ENCODE measurements around the gene POLR2A. TPM values are rescaled to one million over a fixed set of nuclear protein-coding genes. Genes with fewer than 3 reads are reported as not detected.

The POLR2A gene
- total RNA-seq, 2 experiments from 2014 or later, result 84.2 to 264 TPM

- CTCF ChIA-PET (ENCODE audit: unreplicated experiment), result interaction anchor here (0.8 kb wide), 1 partner anchor 57 kb away, joined by 4 read pairs; no protein-coding TSS in a partner anchor
- no peak overlapping the region for H3K27ac ChIP-seq (ENCODE audit: low read depth, low read length, poor library complexity, severe bottlenecking)
- H3K4me3 ChIP-seq (ENCODE audit: low read depth, low read length, poor library complexity, severe bottlenecking), result no peak overlapping the region
- intact Hi-C loops (cut with micrococcal nuclease; ENCODE audit: unreplicated experiment), result no loop called here
- no peaks in the 10 kb centered on the region for H3K9me3 ChIP-seq (ENCODE audit: low read length)
- no peaks in the 10 kb centered on the region for H3K9me2 ChIP-seq (ENCODE audit: insufficient read depth, low read length)
- DNase-seq (ENCODE audit: low spot score), result no peak
- H3K4me1 ChIP-seq (ENCODE audit: insufficient read depth, low read length, poor library complexity, severe bottlenecking), result no peaks in the 10 kb centered on the region
- no peaks in the 10 kb centered on the region; the same call in 1 of the 2 replicates for H4K20me1 ChIP-seq (ENCODE audit: insufficient read depth, low read length)
- no TSS peak for BruUV-seq (replicated peaks)
- H3K4me2 ChIP-seq (ENCODE audit: low read length), result no peak overlapping the region
- TF ChIP-seq EZH2phosphoT487 (IDR thresholded peaks at IDR 0.05; ENCODE audit: borderline replicate concordance, low read depth, low read length) (no peak), CTCF (conservative IDR thresholded peaks at IDR 0.05; ENCODE audit: low read length) (no peak)
- H3K79me2 ChIP-seq (ENCODE audit: insufficient read depth, low read depth, low read length), result peaks cover 39% of the 10 kb centered on the region
- POLR2A ChIA-PET, result no interaction called here
- peaks cover 94% of the 10 kb centered on the region for H3K36me3 ChIP-seq (ENCODE audit: insufficient read depth, low read length)
- H2AFZ ChIP-seq (ENCODE audit: low read length), result no peak overlapping the region
Observed at GRCh38 chr17:7497228-7497627, 13.1 kb downstream of the POLR2A start.

GRCh38 chr17:7497636-7498035 lies 13.5 kb downstream of the POLR2A start:
- TF ChIP-seq CTCF (conservative IDR thresholded peaks at IDR 0.05; ENCODE audit: low read length) (no peak), EZH2phosphoT487 (IDR thresholded peaks at IDR 0.05; ENCODE audit: borderline replicate concordance, low read depth, low read length) (no peak)
- Histone ChIP-seq H3K36me3 (ENCODE audit: insufficient read depth, low read length) (peaks cover 95% of the 10 kb centered on the region), H3K9me3 (ENCODE audit: low read length) (no peaks in the 10 kb centered on the region), H4K20me1 (ENCODE audit: insufficient read depth, low read length) (no peaks in the 10 kb centered on the region; the same call in 1 of the 2 replicates), H3K9me2 (ENCODE audit: insufficient read depth, low read length) (no peaks in the 10 kb centered on the region), H3K4me1 (ENCODE audit: insufficient read depth, low read length, poor library complexity, severe bottlenecking) (no peaks in the 10 kb centered on the region), H3K4me2 (ENCODE audit: low read length) (no peak overlapping the region), H3K79me2 (ENCODE audit: insufficient read depth, low read depth, low read length) (peaks cover 35% of the 10 kb centered on the region), H3K4me3 (ENCODE audit: low read depth, low read length, poor library complexity, severe bottlenecking) (no peak overlapping the region), H3K27ac (ENCODE audit: low read depth, low read length, poor library complexity, severe bottlenecking) (no peak overlapping the region), H2AFZ (ENCODE audit: low read length) (no peak overlapping the region)
- ChIA-PET POLR2A (no interaction called here), CTCF (ENCODE audit: unreplicated experiment) (interaction anchor here (0.8 kb wide), 1 partner anchor 56 kb away, joined by 4 read pairs; no protein-coding TSS in a partner anchor)
- no peak for DNase-seq (ENCODE audit: low spot score)
- BruUV-seq (replicated peaks), result no TSS peak
- intact Hi-C loops (cut with micrococcal nuclease; ENCODE audit: unreplicated experiment), result no loop called here

GRCh38 chr17:7499161-7499560 lies 15.0 kb downstream of the POLR2A start:
- Histone ChIP-seq H3K4me2 (ENCODE audit: low read length) (no peak overlapping the region), H3K27ac (ENCODE audit: low read depth, low read length, poor library complexity, severe bottlenecking) (no peak overlapping the region), H3K4me3 (ENCODE audit: low read depth, low read length, poor library complexity, severe bottlenecking) (no peak overlapping the region), H4K20me1 (ENCODE audit: insufficient read depth, low read length) (no peaks in the 10 kb centered on the region), H3K9me2 (ENCODE audit: insufficient read depth, low read length) (no peaks in the 10 kb centered on the region), H3K4me1 (ENCODE audit: insufficient read depth, low read length, poor library complexity, severe bottlenecking) (no peaks in the 10 kb centered on the region), H2AFZ (ENCODE audit: low read length) (no peak overlapping the region), H3K79me2 (ENCODE audit: insufficient read depth, low read depth, low read length) (peaks cover 20% of the 10 kb centered on the region), H3K9me3 (ENCODE audit: low read length) (no peaks in the 10 kb centered on the region), H3K36me3 (ENCODE audit: insufficient read depth, low read length) (peaks cover 96% of the 10 kb centered on the region)
- TF ChIP-seq CTCF (conservative IDR thresholded peaks at IDR 0.05; ENCODE audit: low read length) (no peak), EZH2phosphoT487 (IDR thresholded peaks at IDR 0.05; ENCODE audit: borderline replicate concordance, low read depth, low read length) (no peak)
- CTCF ChIA-PET (ENCODE audit: unreplicated experiment), result no interaction called here
- intact Hi-C loops (cut with micrococcal nuclease; ENCODE audit: unreplicated experiment), result no loop called here
- no peak for DNase-seq (ENCODE audit: low spot score)
- BruUV-seq (replicated peaks), result no TSS peak
- POLR2A ChIA-PET, result no interaction called here
